GM12865 (cell line): ENCODE results near the gene SORCS2.

Experiments used
- DNase-seq: peaks from one replicate; pipeline ENCODE4 v3.0.0; 2010; ENCODE audit warnings: low read depth
- H3K4me3 ChIP-seq: 2 replicates; pipeline ENCODE4 v1.5.1; 2011; ENCODE audit warnings: mild to moderate bottlenecking, low read depth, low read length, control low read depth
- TF ChIP-seq, protein P1 (sequence below): IDR thresholded peaks from 2 replicates; pipeline ENCODE4 v1.5.1; 2011; ENCODE audit warnings: low read length, control low read depth, low read depth, inconsistent platforms; ENCODE audit not compliant: insufficient read depth; ENCODE audit errors: missing control alignments

The SORCS2 gene

DNA sequence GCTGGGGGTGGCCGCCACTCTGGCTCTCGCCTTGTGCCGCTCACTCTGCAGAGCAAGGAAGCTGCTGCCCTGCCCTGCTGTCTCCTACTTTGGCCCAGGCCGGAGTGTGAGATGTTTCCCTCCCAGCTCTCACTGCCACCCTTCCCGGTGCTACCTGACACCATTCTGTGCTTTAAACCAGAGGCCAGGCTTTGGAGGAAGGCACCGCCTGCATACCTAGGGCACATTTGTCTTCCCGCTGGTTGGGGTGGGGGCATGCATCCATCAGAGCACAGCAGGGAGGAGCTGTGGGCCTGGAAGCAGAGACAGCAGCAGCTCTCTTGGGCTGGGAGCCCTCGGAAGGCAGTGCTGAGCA, 339.3 kb downstream of the SORCS2 start:
- DNase-seq = no peak

DNA sequence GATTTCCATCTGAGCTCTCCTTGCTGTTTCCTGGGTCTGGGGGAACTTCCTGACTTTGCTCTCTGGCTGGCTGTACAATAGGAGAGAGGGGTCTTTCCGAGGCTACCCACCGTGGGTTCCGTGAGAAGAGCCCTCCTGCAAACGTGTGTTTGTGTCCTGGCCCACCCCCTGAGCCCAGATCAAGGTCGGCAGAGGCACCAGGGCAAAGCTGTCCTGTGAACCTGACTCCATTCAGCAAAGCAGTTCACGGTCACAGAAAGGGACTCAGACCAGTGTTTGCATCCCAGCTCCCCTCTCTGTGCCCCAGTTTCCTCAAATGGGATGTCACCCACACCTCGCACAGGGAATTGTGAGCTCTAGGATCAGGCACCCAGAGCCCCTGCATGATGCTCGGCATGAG, 339.7 kb downstream of the SORCS2 start:
- DNase-seq = no peak
- no peak overlapping the region for H3K4me3 ChIP-seq
- TF ChIP-seq, protein P1, sequence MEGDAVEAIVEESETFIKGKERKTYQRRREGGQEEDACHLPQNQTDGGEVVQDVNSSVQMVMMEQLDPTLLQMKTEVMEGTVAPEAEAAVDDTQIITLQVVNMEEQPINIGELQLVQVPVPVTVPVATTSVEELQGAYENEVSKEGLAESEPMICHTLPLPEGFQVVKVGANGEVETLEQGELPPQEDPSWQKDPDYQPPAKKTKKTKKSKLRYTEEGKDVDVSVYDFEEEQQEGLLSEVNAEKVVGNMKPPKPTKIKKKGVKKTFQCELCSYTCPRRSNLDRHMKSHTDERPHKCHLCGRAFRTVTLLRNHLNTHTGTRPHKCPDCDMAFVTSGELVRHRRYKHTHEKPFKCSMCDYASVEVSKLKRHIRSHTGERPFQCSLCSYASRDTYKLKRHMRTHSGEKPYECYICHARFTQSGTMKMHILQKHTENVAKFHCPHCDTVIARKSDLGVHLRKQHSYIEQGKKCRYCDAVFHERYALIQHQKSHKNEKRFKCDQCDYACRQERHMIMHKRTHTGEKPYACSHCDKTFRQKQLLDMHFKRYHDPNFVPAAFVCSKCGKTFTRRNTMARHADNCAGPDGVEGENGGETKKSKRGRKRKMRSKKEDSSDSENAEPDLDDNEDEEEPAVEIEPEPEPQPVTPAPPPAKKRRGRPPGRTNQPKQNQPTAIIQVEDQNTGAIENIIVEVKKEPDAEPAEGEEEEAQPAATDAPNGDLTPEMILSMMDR = no peak

More for the DNA sequence above, 339.3 kb downstream of the SORCS2 start:
- TF ChIP-seq, protein P1 = no peak
- H3K4me3 ChIP-seq = no peak overlapping the region

DNA sequence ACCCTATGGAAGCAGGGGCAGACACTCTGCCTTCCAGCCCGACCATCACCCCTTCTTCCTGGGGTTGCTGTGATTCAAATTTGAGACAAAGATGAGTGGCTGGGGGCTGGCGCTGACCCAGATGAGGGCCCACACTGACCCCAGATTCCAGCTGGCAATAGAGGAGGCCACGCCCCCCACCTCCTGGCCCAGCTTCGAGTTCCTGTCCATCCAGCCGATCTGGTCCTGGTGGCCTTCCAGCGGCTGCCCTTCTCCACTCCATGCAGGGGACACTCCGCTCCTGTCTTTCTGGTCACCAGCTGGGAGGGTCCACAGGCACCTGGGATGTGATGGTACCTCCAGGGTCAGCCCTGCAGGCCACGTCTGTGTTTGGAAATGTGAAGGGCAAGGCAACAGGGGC, 340.9 kb downstream of the SORCS2 start:
- no peak overlapping the region for H3K4me3 ChIP-seq
- TF ChIP-seq, protein P1 = no peak
- DNase-seq = no peak

DNA sequence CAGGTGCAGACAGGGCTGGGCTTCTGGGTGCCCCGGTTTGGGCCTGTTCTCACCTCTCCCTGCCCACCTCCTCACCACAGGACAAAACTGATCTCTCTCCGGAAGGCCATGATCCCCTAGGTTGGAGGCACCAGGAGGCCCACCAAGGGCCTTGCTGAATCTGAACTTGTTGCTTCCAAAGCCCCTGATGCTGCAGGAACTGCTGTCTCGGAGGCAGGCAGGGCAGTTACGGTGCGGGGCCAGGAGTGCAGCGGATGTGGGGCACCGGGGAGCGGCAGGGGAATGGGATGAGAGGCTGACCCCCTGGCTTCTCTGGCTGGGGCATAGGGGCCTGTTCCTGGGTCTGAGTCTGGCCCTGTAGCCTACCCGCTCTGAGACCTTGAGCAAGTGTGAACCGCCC, 342.8 kb downstream of the SORCS2 start:
- TF ChIP-seq, protein P1 = no peak
- no peak overlapping the region for H3K4me3 ChIP-seq
- no peak for DNase-seq

DNA sequence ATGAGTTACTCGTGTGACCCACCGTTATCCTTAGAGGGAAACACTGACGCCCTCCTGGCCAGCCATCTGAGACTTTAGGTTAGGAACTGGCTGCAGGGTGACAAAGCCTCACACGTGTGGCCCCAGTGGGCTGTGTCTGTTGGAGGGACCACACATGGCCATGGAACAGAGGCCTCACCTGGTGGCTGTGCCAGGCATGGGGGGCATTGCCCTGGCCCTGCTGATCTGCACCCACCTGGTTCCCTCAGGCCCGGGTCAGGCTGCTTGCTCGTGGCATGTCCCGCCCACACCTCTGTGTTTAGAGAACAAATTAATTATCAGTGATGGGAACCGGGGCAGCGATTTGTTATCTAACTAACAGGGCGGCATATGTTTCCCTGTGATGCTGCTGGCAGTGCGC, 343.3 kb downstream of the SORCS2 start:
- DNase-seq = no peak
- TF ChIP-seq, protein P1 = no peak
- no peak overlapping the region for H3K4me3 ChIP-seq

- no peak for DNase-seq
- H3K4me3 ChIP-seq = no peak overlapping the region
- TF ChIP-seq, protein P1 = no peak
These were observed 344.5 kb downstream of the SORCS2 start for GRCh38 chr4:7536876-7537275.

- TF ChIP-seq, protein P1 = no peak
- no peak for DNase-seq
- H3K4me3 ChIP-seq = no peak overlapping the region
These were observed 345.6 kb downstream of the SORCS2 start for GRCh38 chr4:7537853-7538400.
